GM12892 (cell line): ENCODE measurements around the gene AEN.

Experiments used
- DNase-seq: peaks from one replicate; pipeline ENCODE4 v3.0.0; 2011; ENCODE audit not compliant: insufficient read length
- FAIRE-seq: peaks from 2 replicates; lab custom pipeline; 2011; peaks lifted over from hg19 to GRCh38; lab: Jason Lieb, UNC
- POLR2A ChIP-seq: IDR thresholded peaks from 2 replicates; pipeline ENCODE4 v1.6.1; 2011; ENCODE audit warnings: low read depth, low read length, control low read depth
- POLR2AphosphoS5 ChIP-seq: IDR thresholded peaks from 2 replicates; pipeline ENCODE4 v1.6.1; 2011; ENCODE audit warnings: low read depth, low read length, control low read depth
- TAF1 ChIP-seq: IDR thresholded peaks from 2 replicates; pipeline ENCODE4 v1.6.1; 2011; ENCODE audit warnings: low read depth, mild to moderate bottlenecking, control low read depth, low read length, borderline replicate concordance

The AEN gene

DNA sequence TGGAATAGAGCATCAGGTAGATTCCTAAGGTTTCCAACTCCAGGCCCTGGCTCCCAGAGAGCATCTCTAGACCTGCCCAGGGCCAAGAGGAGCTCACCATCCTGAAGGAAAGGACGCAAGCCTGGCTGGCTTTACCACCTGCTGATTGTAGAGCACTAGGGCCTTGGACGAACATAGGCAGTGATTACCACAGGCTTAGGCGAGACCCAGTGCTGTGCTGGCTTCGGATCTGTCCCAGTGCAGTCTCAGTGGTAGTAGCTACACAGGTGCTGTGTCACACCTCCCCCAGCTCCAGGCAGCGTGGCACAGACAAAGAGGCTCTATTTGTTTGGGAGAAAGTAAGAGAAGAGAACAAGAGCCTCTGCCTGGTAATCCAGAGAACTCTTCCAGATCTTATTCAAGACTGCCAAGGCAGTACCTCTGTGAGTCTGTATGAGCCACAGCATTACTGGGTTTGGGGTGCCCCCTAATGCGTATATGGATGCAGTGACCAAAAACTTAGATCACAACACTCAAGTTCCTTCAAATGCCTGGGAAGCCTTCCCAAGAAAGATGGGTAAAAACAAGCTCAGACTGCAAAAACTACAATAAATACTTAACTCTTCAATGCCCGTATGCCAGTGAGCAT is 43.1 kb downstream of the AEN start:
- FAIRE-seq: peak; percentile 27
- DNase-seq: no peak
- no peak for TF ChIP-seq POLR2AphosphoS5
- no peak for TF ChIP-seq TAF1
- TF ChIP-seq POLR2A: no peak

GRCh38 chr15:88674661-88675060 is 53.5 kb downstream of the AEN start:
- no peak for TF ChIP-seq TAF1
- no peak for TF ChIP-seq POLR2A
- TF ChIP-seq POLR2AphosphoS5: no peak
- no peak for FAIRE-seq
- no peak for DNase-seq

- TF ChIP-seq TAF1: no peak
- no peak for TF ChIP-seq POLR2AphosphoS5
- TF ChIP-seq POLR2A: no peak
- no peak for FAIRE-seq
- DNase-seq: no peak
These were observed 57.6 kb downstream of the AEN start for GRCh38 chr15:88678755-88679154.

DNA sequence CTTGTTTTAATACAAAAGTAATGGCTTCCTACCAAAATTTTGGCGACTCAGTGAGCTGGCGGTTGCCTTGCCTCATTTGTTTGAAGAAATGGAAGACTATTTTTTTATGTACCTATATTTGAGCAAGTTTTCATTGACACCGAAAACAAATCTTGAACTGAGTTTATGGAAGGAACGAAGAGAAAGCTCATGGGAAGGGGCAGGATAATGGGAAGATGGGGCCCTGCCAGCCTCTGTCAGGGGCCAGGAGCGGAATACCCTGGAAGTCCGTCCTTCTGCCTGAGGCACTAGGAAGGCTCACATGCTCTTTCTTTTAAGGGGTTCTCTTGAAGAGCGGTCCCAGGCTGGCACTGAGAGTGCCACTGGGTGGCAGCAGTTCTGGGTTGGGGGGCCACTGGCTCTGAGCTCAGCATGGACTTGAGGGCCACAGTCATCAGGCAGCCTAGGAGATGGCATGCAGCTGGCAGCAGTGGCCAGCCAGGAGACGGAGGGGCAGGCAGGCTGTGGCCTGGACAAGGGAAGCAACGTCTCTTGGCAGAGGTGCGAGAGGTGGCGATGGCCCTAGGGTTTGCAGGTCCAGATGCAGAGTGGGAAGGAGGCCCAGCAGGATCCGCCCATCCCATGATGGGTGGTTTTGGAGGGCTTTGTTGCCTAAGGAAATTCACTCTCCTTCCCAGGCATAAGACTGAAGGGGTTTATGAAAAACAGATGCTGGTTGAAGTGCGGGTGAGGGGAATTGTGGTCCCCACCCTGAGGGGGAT is 59.3 kb downstream of the AEN start:
- FAIRE-seq: no peak
- DNase-seq: no peak
- TF ChIP-seq POLR2A (no peak), POLR2AphosphoS5 (no peak)

- DNase-seq: no peak
- no peak for FAIRE-seq
- no peak for TF ChIP-seq TAF1
- no peak for TF ChIP-seq POLR2AphosphoS5
- no peak for TF ChIP-seq POLR2A
These were observed 60.6 kb downstream of the AEN start for GRCh38 chr15:88681610-88682221.
